Parathyroid adenoma (tissue), 2 donors: Measurements from ENCODE around the gene DBH.

Source experiments
- H2AFZ ChIP-seq: fragments of 300-600 bp; sonication (generic); one replicate; pipeline ENCODE4 v1.7.0; 2017; ENCODE audit warnings: antibody characterized with exemption, mild to moderate bottlenecking
- H3K27ac ChIP-seq: fragments of 300-600 bp; sonication (generic); one replicate; pipeline ENCODE4 v1.7.0; 2017
- H3K27me3 ChIP-seq: fragments of 300-600 bp; sonication (generic); one replicate; pipeline ENCODE4 v1.7.0; 2017; ENCODE audit warnings: low read length; ENCODE audit not compliant: control insufficient read depth, insufficient read depth
- H3K36me3 ChIP-seq: fragments of 300-600 bp; sonication (generic); one replicate; pipeline ENCODE4 v1.7.0; 2017; ENCODE audit warnings: low read length; ENCODE audit not compliant: control insufficient read depth, insufficient read depth
- H3K4me1 ChIP-seq: fragments of 300-600 bp; sonication (generic); one replicate; pipeline ENCODE4 v1.7.0; 2017; ENCODE audit warnings: control low read depth
- H3K4me2 ChIP-seq: fragments of 300-600 bp; sonication (generic); one replicate; pipeline ENCODE4 v1.7.0; 2017; ENCODE audit warnings: low read length
- H3K4me3 ChIP-seq: fragments of 300-600 bp; sonication (generic); one replicate; pipeline ENCODE4 v1.7.0; 2017; ENCODE audit warnings: low read depth, low read length
- H3K79me2 ChIP-seq: fragments of 300-600 bp; sonication (generic); one replicate; pipeline ENCODE4 v1.7.0; 2017; ENCODE audit warnings: control low read depth
- H3K9ac ChIP-seq: fragments of 300-600 bp; sonication (generic); one replicate; pipeline ENCODE4 v1.7.0; 2017; ENCODE audit warnings: mild to moderate bottlenecking
- H3K9me3 ChIP-seq: fragments of 300-600 bp; sonication (generic); one replicate; pipeline ENCODE4 v1.7.0; 2017; ENCODE audit warnings: low read length; ENCODE audit not compliant: control insufficient read depth
- CTCF ChIP-seq: fragments of 300-600 bp; sonication (generic); IDR thresholded peaks from one replicate; pipeline ENCODE4 v1.7.0; 2017; ENCODE audit warnings: antibody characterized with exemption, mild to moderate bottlenecking
- donor health status: primary hyperparathyroidism.

DBH gene

GRCh38 chr9:133599470-133600173 is 36.5 kb upstream of the DBH start:
- Histone ChIP-seq H3K36me3 (no peaks in the 10 kb centered on the region), H3K9ac (no peak overlapping the region), H3K79me2 (no peaks in the 10 kb centered on the region), H3K4me1 (no peaks in the 10 kb centered on the region), H2AFZ (no peak overlapping the region), H3K4me3 (no peak overlapping the region), H3K4me2 (no peak overlapping the region), H3K9me3 (peaks cover 5% of the 10 kb centered on the region), H3K27me3 (no peaks in the 10 kb centered on the region), H3K27ac (no peak overlapping the region)
- TF ChIP-seq CTCF, result no peak

GRCh38 chr9:133600739-133601138 is 35.4 kb upstream of the DBH start:
- Histone ChIP-seq H3K9ac (no peak overlapping the region), H3K27ac (no peak overlapping the region), H3K4me2 (no peak overlapping the region), H3K4me3 (no peak overlapping the region), H3K9me3 (peaks cover 5% of the 10 kb centered on the region), H3K27me3 (no peaks in the 10 kb centered on the region), H3K79me2 (no peaks in the 10 kb centered on the region), H2AFZ (no peak overlapping the region), H3K36me3 (no peaks in the 10 kb centered on the region), H3K4me1 (no peaks in the 10 kb centered on the region)
- TF ChIP-seq CTCF, result no peak

- H3K4me1 ChIP-seq, result no peaks in the 10 kb centered on the region
- peaks cover 4% of the 10 kb centered on the region for H3K9me3 ChIP-seq
- no peak overlapping the region for H3K4me3 ChIP-seq
- H3K79me2 ChIP-seq, result no peaks in the 10 kb centered on the region
- no peak for TF ChIP-seq CTCF
- H3K9ac ChIP-seq, result no peak overlapping the region
- H3K27me3 ChIP-seq, result no peaks in the 10 kb centered on the region
- no peak overlapping the region for H3K27ac ChIP-seq
- no peak overlapping the region for H2AFZ ChIP-seq
- no peaks in the 10 kb centered on the region for H3K36me3 ChIP-seq
- no peak overlapping the region for H3K4me2 ChIP-seq
Observed at GRCh38 chr9:133601746-133602145, 34.4 kb upstream of the DBH start.

- H3K79me2 ChIP-seq, result no peaks in the 10 kb centered on the region
- H3K4me3 ChIP-seq, result no peak overlapping the region
- H3K9ac ChIP-seq, result no peak overlapping the region
- no peak overlapping the region for H2AFZ ChIP-seq
- H3K27ac ChIP-seq, result no peak overlapping the region
- H3K4me2 ChIP-seq, result no peak overlapping the region
- H3K27me3 ChIP-seq, result no peaks in the 10 kb centered on the region
- no peaks in the 10 kb centered on the region for H3K36me3 ChIP-seq
- H3K4me1 ChIP-seq, result no peaks in the 10 kb centered on the region
- no peak for TF ChIP-seq CTCF
- H3K9me3 ChIP-seq, result no peaks in the 10 kb centered on the region
Observed at GRCh38 chr9:133602277-133602676, 33.9 kb upstream of the DBH start.
